HepG2 (cell line): ENCODE results near the gene INAFM1. TPM values are rescaled to one million over a fixed set of nuclear protein-coding genes. Genes with fewer than 3 reads are reported as not detected.

Source experiments
- ATF5 ChIP-seq: sonication (generic); formaldehyde crosslinking; IDR thresholded peaks from 2 replicates; pipeline ENCODE4 v1.4.0; 2020; ENCODE audit warnings: mild to moderate bottlenecking, low read depth, missing genetic modification reagents
- CAMTA2 ChIP-seq: sonication (generic); formaldehyde crosslinking; IDR thresholded peaks from 2 replicates; pipeline ENCODE4 v1.4.0; 2020; ENCODE audit warnings: mild to moderate bottlenecking, missing genetic modification reagents, borderline replicate concordance
- CREB1 ChIP-seq, 2 experiments: fragments of 450-650 bp in 1 of 2; IDR thresholded peaks; 2 replicates each; pipeline ENCODE4 v1.6.1; 2016 to 2017; ENCODE audit warnings: control low read depth in 1 of 2, mild to moderate bottlenecking in 1 of 2, missing compliant biosample characterization in 1 of 2, missing genetic modification characterization in 1 of 2
- DMAP1 ChIP-seq: IDR thresholded peaks from 2 replicates; pipeline ENCODE4 v1.6.1; 2016
- FOXO4 ChIP-seq: sonication (generic); formaldehyde crosslinking; conservative IDR thresholded peaks from 2 replicates; pipeline ENCODE4 v1.8.1; 2023; ENCODE audit warnings: missing genetic modification reagents
- JUND ChIP-seq: sonication (generic); formaldehyde crosslinking; IDR thresholded peaks from 2 replicates; pipeline ENCODE4 v1.8.0; 2022; ENCODE audit warnings: mild to moderate bottlenecking, missing genetic modification reagents
- KDM3A ChIP-seq: IDR thresholded peaks from 2 replicates; pipeline ENCODE4 v1.6.1; 2018; ENCODE audit warnings: low read depth, missing compliant biosample characterization
- KDM5B ChIP-seq: sonication (generic); formaldehyde crosslinking; IDR thresholded peaks from 2 replicates; pipeline ENCODE4 v1.4.0; 2020; ENCODE audit warnings: missing genetic modification reagents, mild to moderate bottlenecking, borderline replicate concordance
- KDM6A ChIP-seq: IDR thresholded peaks from 2 replicates; pipeline ENCODE4 v1.6.1; 2016; ENCODE audit warnings: low read depth
- MAFG ChIP-seq: sonication (generic); formaldehyde crosslinking; IDR thresholded peaks from 2 replicates; pipeline ENCODE4 v1.5.1; 2020; ENCODE audit warnings: mild to moderate bottlenecking, missing genetic modification reagents
- MAZ ChIP-seq, 2 experiments: sonication (generic) in 1 of 2; formaldehyde crosslinking in 1 of 2; IDR thresholded peaks; 2 replicates each; pipeline versions ENCODE4 v1.5.0 to v1.6.1; 2012 to 2020; ENCODE audit warnings: low read depth in 2 of 2, mild to moderate bottlenecking in 2 of 2, borderline replicate concordance in 1 of 2, improper control_type of control experiment in 1 of 2, low read length in 1 of 2, missing genetic modification reagents in 1 of 2, moderate library complexity in 1 of 2
- MED1 ChIP-seq: sonication (generic); formaldehyde crosslinking; IDR thresholded peaks from 2 replicates; pipeline ENCODE4 v1.4.0; 2020; ENCODE audit warnings: missing genetic modification reagents
- MTA1 ChIP-seq: sonication (generic); formaldehyde crosslinking; IDR thresholded peaks from 2 replicates; pipeline ENCODE4 v1.4.0; 2020; ENCODE audit warnings: missing genetic modification reagents, mild to moderate bottlenecking, borderline replicate concordance
- NCOA2 ChIP-seq: sonication (generic); formaldehyde crosslinking; IDR thresholded peaks from 2 replicates; pipeline ENCODE4 v1.8.0; 2022; ENCODE audit warnings: inconsistent platforms
- PHF21A ChIP-seq: sonication (generic); formaldehyde crosslinking; IDR thresholded peaks from 2 replicates; pipeline ENCODE4 v1.5.0; 2020; ENCODE audit warnings: mild to moderate bottlenecking, missing genetic modification reagents
- SALL1 ChIP-seq: sonication (generic); formaldehyde crosslinking; IDR thresholded peaks from 2 replicates; pipeline ENCODE4 v1.8.0; 2022; ENCODE audit warnings: mild to moderate bottlenecking, missing genetic modification reagents
- TFDP1 ChIP-seq: IDR thresholded peaks from 2 replicates; pipeline ENCODE4 v1.6.1; 2016; ENCODE audit warnings: missing compliant biosample characterization, missing genetic modification reagents, borderline replicate concordance
- YEATS4 ChIP-seq: sonication (generic); formaldehyde crosslinking; IDR thresholded peaks from 2 replicates; pipeline ENCODE4 v1.4.0; 2020; ENCODE audit warnings: missing genetic modification reagents, borderline replicate concordance
- ZBTB33 ChIP-seq: sonication (generic); formaldehyde crosslinking; IDR thresholded peaks from 2 replicates; pipeline ENCODE4 v1.4.0; 2020; ENCODE audit warnings: missing genetic modification reagents
- ZFP36L2 ChIP-seq: sonication (generic); formaldehyde crosslinking; IDR thresholded peaks from 2 replicates; pipeline ENCODE4 v1.4.0; 2020; ENCODE audit warnings: missing genetic modification reagents
- ZNF224 ChIP-seq: sonication (generic); formaldehyde crosslinking; IDR thresholded peaks from 2 replicates; pipeline ENCODE4 v1.5.0; 2020; ENCODE audit warnings: mild to moderate bottlenecking, missing genetic modification reagents
- ZNF510 ChIP-seq: sonication (generic); formaldehyde crosslinking; IDR thresholded peaks from 2 replicates; pipeline ENCODE4 v1.4.0; 2020; ENCODE audit warnings: low read depth, mild to moderate bottlenecking, missing genetic modification reagents
- ZNF777 ChIP-seq: sonication (generic); formaldehyde crosslinking; IDR thresholded peaks from 2 replicates; pipeline ENCODE4 v1.4.0; 2020; ENCODE audit warnings: missing genetic modification reagents
- polyA plus RNA-seq, 8 experiments: library from polyadenylated mRNA; depleted of rRNA in 3 of 8; stranded (reverse) in 7 of 8; unstranded in 1 of 8; fragments of >200 nt; fragmentation: Illumina TruSeq in 4 of 8; extraction: Trizol in 4 of 8; gene quantifications; 2 replicates each; pipeline versions ENCODE4 v1.2.1 to v1.2.3, GENCODE V29; 2011 to 2016; ENCODE audit warnings: low read depth in 4 of 8, missing spikeins in 1 of 8, mixed read lengths in 1 of 8; ENCODE audit not compliant: insufficient read depth in 1 of 8
- total RNA-seq, 5 experiments: library from RNA; depleted of rRNA; stranded (reverse); fragments of >200 nt; fragmentation: Illumina TruSeq; extraction: Trizol; gene quantifications; 2 replicates each; pipeline ENCODE4 v1.2.3, GENCODE V29; 2016; ENCODE audit warnings: low read depth in 1 of 5

The INAFM1 gene
- total and polyA plus RNA-seq, 2 of the 13 experiments (the other 11 are each of a cell fraction or from before 2014, with no cell fraction given): 0.88 to 1.9 TPM

- peak; percentile 72; the same call in 1 of the 2 replicates for TF ChIP-seq MAZ (IDR thresholded peaks at IDR 0.05; ENCODE audit: borderline replicate concordance, low read depth, low read length)
- peak; percentile 91 for TF ChIP-seq MAZ (CRISPR knock-in tag; IDR thresholded peaks at IDR 0.05; ENCODE audit: low read depth)
- TF ChIP-seq MED1 (CRISPR knock-in tag): peak; percentile 65
- no peak for TF ChIP-seq ZNF224 (CRISPR knock-in tag)
- TF ChIP-seq CREB1 (IDR thresholded peaks at IDR 0.05): peak; percentile 71
- TF ChIP-seq CREB1 (CRISPR knock-in tag; IDR thresholded peaks at IDR 0.05): peak; percentile 55
- no peak for TF ChIP-seq ZFP36L2 (CRISPR knock-in tag)
- TF ChIP-seq DMAP1 (CRISPR knock-in tag): peak; percentile 65
- TF ChIP-seq JUND (CRISPR knock-in tag): 0 out of 2 replicates have a peak, but pooled peaks have one; percentile 18
- TF ChIP-seq KDM6A (CRISPR knock-in tag): 0 out of 2 replicates have a peak, but pooled peaks have one; percentile 13
- no peak for TF ChIP-seq TFDP1 (CRISPR knock-in tag)
- TF ChIP-seq ZNF777: peak; percentile 40; the same call in 1 of the 2 replicates
- no peak for TF ChIP-seq ZNF510 (CRISPR knock-in tag)
- peak; percentile 73; the same call in 1 of the 2 replicates for TF ChIP-seq MTA1 (CRISPR knock-in tag)
- TF ChIP-seq ZBTB33 (CRISPR knock-in tag): no peak
- TF ChIP-seq ATF5 (CRISPR knock-in tag): no peak
- no peak for TF ChIP-seq PHF21A (CRISPR knock-in tag)
- no peak; the same call in 1 of the 2 replicates for TF ChIP-seq NCOA2 (CRISPR knock-in tag)
- TF ChIP-seq YEATS4 (CRISPR knock-in tag): 0 out of 2 replicates have a peak, but pooled peaks have one; percentile 44
- peak; percentile 68; the same call in 1 of the 2 replicates for TF ChIP-seq KDM3A (CRISPR knock-in tag)
- peak; percentile 58 for TF ChIP-seq KDM5B
- TF ChIP-seq MAFG (CRISPR knock-in tag): 0 out of 2 replicates have a peak, but pooled peaks have one; percentile 47
- TF ChIP-seq FOXO4 (CRISPR knock-in tag): no peak
- TF ChIP-seq SALL1 (CRISPR knock-in tag): peak; percentile 41; the same call in 1 of the 2 replicates
- TF ChIP-seq CAMTA2 (CRISPR knock-in tag): 0 out of 2 replicates have a peak, but pooled peaks have one; percentile 50
These were observed 1.2 kb upstream of the INAFM1 start (continued) for GRCh38 chr19:47273313-47274070.
